ENCODE results near the gene RBMS2. TPM values are rescaled to one million over a fixed set of nuclear protein-coding genes. Genes with fewer than 3 reads are reported as not detected.

The RBMS2 gene
- polyA plus RNA-seq, 3 donors = 36.9 to 47.4 (median 41.8) TPM

Other genes starting within 250 kb of the RBMS2 start
- 100 to 1,000 TPM; 202 to 237 (median 212) TPM for gene CS, start 221.5 kb upstream of the RBMS2 start, polyA plus RNA-seq (ENCODE audit: insufficient read length in 3 of 3)
- gene CNPY2, start 205.8 kb upstream of the RBMS2 start, polyA plus RNA-seq (ENCODE audit: insufficient read length in 3 of 3) = 100 to 1,000 TPM; 160 to 182 (median 172) TPM
- 100 to 1,000 TPM in 1 of 3 donors, 10 to 100 TPM in 2; 82.4 to 140 (median 98.9) TPM for gene PAN2, start 187.8 kb upstream of the RBMS2 start, polyA plus RNA-seq (ENCODE audit: insufficient read length in 3 of 3)
- 1 to 10 TPM in 2 of 3 donors, under 1 TPM in 1; 0.85 to 1.1 (median 1.0) TPM for gene IL23A, start 182.9 kb upstream of the RBMS2 start, polyA plus RNA-seq (ENCODE audit: insufficient read length in 3 of 3)
- 100 to 1,000 TPM in 2 of 3 donors, 10 to 100 TPM in 1; 73.4 to 152 (median 139) TPM for gene STAT2, start 161.7 kb upstream of the RBMS2 start, polyA plus RNA-seq (ENCODE audit: insufficient read length in 3 of 3)
- under 1 TPM; 0.10 to 0.13 (median 0.11) TPM for gene APOF, start 159.0 kb upstream of the RBMS2 start, polyA plus RNA-seq (ENCODE audit: insufficient read length in 3 of 3)
- 10 to 100 TPM; 44.4 to 47.0 (median 46.2) TPM for gene TIMELESS, start 72.4 kb upstream of the RBMS2 start, polyA plus RNA-seq (ENCODE audit: insufficient read length in 3 of 3)
- gene MIP, start 67.2 kb upstream of the RBMS2 start, polyA plus RNA-seq (ENCODE audit: insufficient read length in 3 of 3) = under 1 TPM in 1 of 3 donors, not detected in 2; 0.21 TPM
- 1 to 10 TPM; 3.8 to 7.8 (median 6.9) TPM for gene SPRYD4, start 53.2 kb upstream of the RBMS2 start, polyA plus RNA-seq (ENCODE audit: insufficient read length in 3 of 3)
- 1 to 10 TPM in 2 of 3 donors, under 1 TPM in 1; 1.00 to 2.3 (median 1.5) TPM for gene GLS2, start 33.7 kb upstream of the RBMS2 start, polyA plus RNA-seq (ENCODE audit: insufficient read length in 3 of 3)
- gene BAZ2A, start 108.5 kb downstream of the RBMS2 start, polyA plus RNA-seq (ENCODE audit: insufficient read length in 3 of 3) = 100 to 1,000 TPM in 2 of 3 donors, 10 to 100 TPM in 1; 72.6 to 123 (median 108) TPM
- 1,000 to 10,000 TPM in 2 of 3 donors, 100 to 1,000 TPM in 1; 921 to 1,094 (median 1,062) TPM for gene ATP5F1B, start 124.2 kb downstream of the RBMS2 start, polyA plus RNA-seq (ENCODE audit: insufficient read length in 3 of 3)
- gene PTGES3, start 166.5 kb downstream of the RBMS2 start, polyA plus RNA-seq (ENCODE audit: insufficient read length in 3 of 3) = 100 to 1,000 TPM; 269 to 319 (median 296) TPM
- gene NACA, start 203.5 kb downstream of the RBMS2 start, polyA plus RNA-seq (ENCODE audit: insufficient read length in 3 of 3) = 1,000 to 10,000 TPM; 1,818 to 2,346 (median 1,950) TPM
- 10 to 100 TPM; 16.1 to 22.6 (median 19.9) TPM for gene PRIM1, start 230.5 kb downstream of the RBMS2 start, polyA plus RNA-seq (ENCODE audit: insufficient read length in 3 of 3)
- 1 to 10 TPM in 2 of 3 donors, under 1 TPM in 1; 0.97 to 1.5 (median 1.1) TPM for gene HSD17B6, start 241.5 kb downstream of the RBMS2 start, polyA plus RNA-seq (ENCODE audit: insufficient read length in 3 of 3)